Muscle of leg (tissue), 16 donors: ENCODE results near the gene SERPINE1. TPM values are rescaled to one million over a fixed set of nuclear protein-coding genes. Genes with fewer than 3 reads are reported as not detected.

ENCODE experiments used
- DNase-seq: peaks from one replicate; pipeline ENCODE4 v3.0.0; 2013
- H3K27ac ChIP-seq: one replicate; pipeline ENCODE4 v1.5.1; 2013; ENCODE audit warnings: mild to moderate bottlenecking, low read length, control low read depth
- H3K27me3 ChIP-seq: one replicate; pipeline ENCODE4 v1.6.1; 2013; ENCODE audit warnings: low read length; ENCODE audit not compliant: control insufficient read depth, insufficient read depth
- H3K36me3 ChIP-seq: one replicate; pipeline ENCODE4 v1.6.1; 2013; ENCODE audit warnings: low read length; ENCODE audit not compliant: control insufficient read depth, insufficient read depth
- H3K4me1 ChIP-seq: one replicate; pipeline ENCODE4 v1.6.1; 2013; ENCODE audit warnings: low read length; ENCODE audit not compliant: control insufficient read depth, insufficient read depth
- H3K4me3 ChIP-seq: one replicate; pipeline ENCODE4 v1.5.1; 2013; ENCODE audit warnings: low read length, control low read depth
- H3K9me3 ChIP-seq: replicated peaks from 2 replicates; pipeline ENCODE4 v1.6.1; 2013; ENCODE audit warnings: low read depth, low read length; ENCODE audit not compliant: control insufficient read depth
- WGBS: methylation state at CpG from one replicate; pipeline ENCODE4 v1.1.5; 2013; ENCODE audit warnings: missing lambda C conversion rate; ENCODE audit not compliant: insufficient coverage; 5-methylcytosine and 5-hydroxymethylcytosine counted together
- long read RNA-seq, 11 donors: transcript quantifications; one replicate each; lab custom pipeline, GENCODE V29; 2026
- polyA plus RNA-seq, 8 donors: library from polyadenylated mRNA; unstranded; fragments of 120-200 nt; gene quantifications; one replicate each; pipeline versions ENCODE4 v1.2.1 to v1.2.3, GENCODE V29; 2013; ENCODE audit warnings: inconsistent platforms in 1 of 8, low replicate concordance in 1 of 8; ENCODE audit not compliant: insufficient read length in 8 of 8, insufficient read depth in 1 of 8
- total RNA-seq: library from RNA; stranded (reverse); fragments of 120-200 nt; gene quantifications from one replicate; pipeline ENCODE4 v1.2.4, GENCODE V29; 2013

SERPINE1 gene
- 1.6 TPM for total RNA-seq
- 1 to 10 TPM; 3.2 to 8.5 (median 6.2) TPM for polyA plus RNA-seq
- long read RNA-seq, donor 1 = 0 reads
- long read RNA-seq, donor 2 = 0 reads
- long read RNA-seq, donor 3, partial matches to known transcripts = 0 of 1 reads
- long read RNA-seq, donor 3, other reads (novel, unspliced or antisense) = 0 of 1 reads
- long read RNA-seq, donor 4 = 0 reads
- long read RNA-seq, donor 5, partial matches to known transcripts = 0 of 1 reads
- long read RNA-seq, donor 5, other reads (novel, unspliced or antisense) = 0 of 1 reads
- long read RNA-seq, donor 6 = 0 reads
- long read RNA-seq, donor 7 = 0 reads
- long read RNA-seq, donor 8 = 0 reads
- long read RNA-seq, donor 9 = 0 reads
- long read RNA-seq, donor 10, partial matches to known transcripts = 0 of 2 reads
- long read RNA-seq, donor 10, other reads (novel, unspliced or antisense) = 0 of 2 reads
- long read RNA-seq, donor 11 = 0 reads

DNA sequence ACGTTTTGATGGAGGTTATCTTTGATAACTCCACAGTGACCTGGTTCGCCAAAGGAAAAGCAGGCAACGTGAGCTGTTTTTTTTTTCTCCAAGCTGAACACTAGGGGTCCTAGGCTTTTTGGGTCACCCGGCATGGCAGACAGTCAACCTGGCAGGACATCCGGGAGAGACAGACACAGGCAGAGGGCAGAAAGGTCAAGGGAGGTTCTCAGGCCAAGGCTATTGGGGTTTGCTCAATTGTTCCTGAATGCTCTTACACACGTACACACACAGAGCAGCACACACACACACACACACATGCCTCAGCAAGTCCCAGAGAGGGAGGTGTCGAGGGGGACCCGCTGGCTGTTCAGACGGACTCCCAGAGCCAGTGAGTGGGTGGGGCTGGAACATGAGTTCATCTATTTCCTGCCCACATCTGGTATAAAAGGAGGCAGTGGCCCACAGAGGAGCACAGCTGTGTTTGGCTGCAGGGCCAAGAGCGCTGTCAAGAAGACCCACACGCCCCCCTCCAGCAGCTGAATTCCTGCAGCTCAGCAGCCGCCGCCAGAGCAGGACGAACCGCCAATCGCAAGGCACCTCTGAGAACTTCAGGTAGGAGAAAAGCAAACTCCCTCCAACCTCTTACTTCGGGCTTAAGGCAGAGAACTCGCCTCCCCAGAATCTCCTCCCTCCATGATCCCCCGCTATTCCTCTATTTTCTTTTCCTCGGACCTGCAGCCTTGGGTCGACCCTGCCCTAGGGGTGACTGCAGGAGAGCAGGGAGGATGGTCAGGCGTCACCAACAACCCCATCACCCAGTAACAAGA, at the start of gene SERPINE1:
Gene SERPINE1, plus strand, starts transcription at position 454 of the 809 bp plus-strand sequence. CDS start 1,290 bp downstream, outside the sequence.
- Histone ChIP-seq H3K4me3 (peak within 1 kb of the TSS; percentile 26), H3K27ac (peak within 1 kb of the TSS; percentile 81), H3K9me3 (no peaks in the 10 kb centered on the region), H3K27me3 (peaks cover 2% of the 10 kb centered on the region), H3K4me1 (peaks cover 48% of the 10 kb centered on the region), H3K36me3 (no peaks in the 10 kb centered on the region)
- peak; percentile 98 for DNase-seq
- 6% methylated on average over 5 of the region's 22 CpGs for WGBS

DNA sequence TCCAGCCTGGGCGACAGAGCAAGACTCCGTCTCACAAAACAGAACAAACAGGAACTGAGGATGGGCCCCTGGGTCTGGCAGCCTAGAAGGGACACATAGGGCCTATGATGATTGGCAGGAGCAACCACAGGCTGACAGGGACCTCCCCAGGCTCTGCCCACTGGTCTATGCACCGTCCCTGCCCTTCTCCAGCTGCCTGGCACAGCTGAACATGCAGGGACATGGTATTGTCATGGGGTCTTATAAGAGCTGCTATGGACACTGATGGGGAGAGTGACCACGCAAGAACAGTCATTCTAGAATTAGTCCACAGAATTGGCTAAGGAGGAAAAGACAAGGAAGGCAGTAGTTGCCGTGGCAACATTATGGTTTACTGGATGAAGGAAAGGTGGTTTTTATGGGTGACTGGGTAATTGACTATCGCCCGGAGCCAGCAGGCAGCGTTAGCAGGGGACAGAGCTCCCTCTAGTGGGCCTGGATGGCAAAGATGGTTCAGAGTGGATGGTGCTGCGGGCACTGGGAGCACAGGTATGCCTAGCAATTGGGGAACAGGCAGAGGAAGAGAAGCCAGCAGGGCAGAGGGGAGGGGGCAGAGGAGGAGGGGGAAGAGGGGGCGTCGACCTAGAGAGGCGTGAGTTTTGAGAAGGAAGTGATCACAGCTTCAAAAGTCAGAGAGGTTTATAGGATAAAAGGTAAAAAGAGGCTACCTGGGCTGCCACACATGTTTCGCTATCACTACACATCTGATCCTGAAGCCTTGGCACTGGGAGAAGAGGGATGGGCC, 49.4 kb upstream of the SERPINE1 start:
- no peak overlapping the region for H3K4me3 ChIP-seq
- H3K9me3 ChIP-seq = no peaks in the 10 kb centered on the region
- peaks cover 6% of the 10 kb centered on the region for H3K27me3 ChIP-seq
- WGBS = 24% methylated on average over 8 of the region's 13 CpGs
- H3K36me3 ChIP-seq = no peaks in the 10 kb centered on the region
- DNase-seq = peak; percentile 60
- no peak overlapping the region for H3K27ac ChIP-seq
- peaks cover 2% of the 10 kb centered on the region for H3K4me1 ChIP-seq

DNA sequence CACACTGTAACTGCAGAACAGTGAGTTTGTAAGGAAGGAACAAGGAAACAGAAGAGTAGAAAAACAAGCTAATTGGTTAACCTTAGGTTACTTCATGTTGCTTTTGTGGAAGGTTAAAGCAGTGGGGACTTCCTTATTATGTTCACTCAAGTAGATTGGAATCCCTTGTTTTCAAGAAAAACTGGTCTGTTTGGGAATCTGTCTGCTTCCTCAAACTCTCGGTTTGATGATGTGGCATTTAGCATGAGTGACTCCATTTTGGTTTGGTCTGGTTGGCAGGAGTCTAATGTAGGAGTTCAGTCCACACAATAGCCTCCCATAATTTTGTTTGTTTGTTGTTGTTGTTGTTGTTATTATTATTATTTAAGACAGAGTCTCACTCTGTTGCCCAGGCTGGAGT, 45.5 kb upstream of the SERPINE1 start:
- H3K4me1 ChIP-seq = peaks cover 17% of the 10 kb centered on the region
- no CpG with 5 or more reads among the region's 1 CpG for WGBS
- H3K36me3 ChIP-seq = no peaks in the 10 kb centered on the region
- H3K27ac ChIP-seq = no peak overlapping the region
- H3K9me3 ChIP-seq = no peaks in the 10 kb centered on the region
- no peak overlapping the region for H3K4me3 ChIP-seq
- no peak for DNase-seq
- H3K27me3 ChIP-seq = no peaks in the 10 kb centered on the region

DNA sequence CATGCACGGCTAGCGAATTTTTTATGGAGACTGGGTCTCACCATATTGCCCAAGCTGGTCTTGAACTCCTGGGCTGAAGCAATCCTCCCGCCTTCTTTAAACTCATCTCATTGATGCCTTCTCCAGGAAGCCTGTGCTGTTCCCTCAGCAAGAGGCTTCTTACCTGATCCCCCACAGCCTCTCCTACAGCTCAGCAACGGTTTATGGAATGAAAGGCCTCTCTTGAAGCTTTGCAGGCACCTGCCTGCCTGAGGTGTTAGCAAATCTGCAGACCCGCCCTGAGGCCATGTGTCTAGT, 42.1 kb upstream of the SERPINE1 start:
- H3K9me3 ChIP-seq = no peaks in the 10 kb centered on the region

DNA sequence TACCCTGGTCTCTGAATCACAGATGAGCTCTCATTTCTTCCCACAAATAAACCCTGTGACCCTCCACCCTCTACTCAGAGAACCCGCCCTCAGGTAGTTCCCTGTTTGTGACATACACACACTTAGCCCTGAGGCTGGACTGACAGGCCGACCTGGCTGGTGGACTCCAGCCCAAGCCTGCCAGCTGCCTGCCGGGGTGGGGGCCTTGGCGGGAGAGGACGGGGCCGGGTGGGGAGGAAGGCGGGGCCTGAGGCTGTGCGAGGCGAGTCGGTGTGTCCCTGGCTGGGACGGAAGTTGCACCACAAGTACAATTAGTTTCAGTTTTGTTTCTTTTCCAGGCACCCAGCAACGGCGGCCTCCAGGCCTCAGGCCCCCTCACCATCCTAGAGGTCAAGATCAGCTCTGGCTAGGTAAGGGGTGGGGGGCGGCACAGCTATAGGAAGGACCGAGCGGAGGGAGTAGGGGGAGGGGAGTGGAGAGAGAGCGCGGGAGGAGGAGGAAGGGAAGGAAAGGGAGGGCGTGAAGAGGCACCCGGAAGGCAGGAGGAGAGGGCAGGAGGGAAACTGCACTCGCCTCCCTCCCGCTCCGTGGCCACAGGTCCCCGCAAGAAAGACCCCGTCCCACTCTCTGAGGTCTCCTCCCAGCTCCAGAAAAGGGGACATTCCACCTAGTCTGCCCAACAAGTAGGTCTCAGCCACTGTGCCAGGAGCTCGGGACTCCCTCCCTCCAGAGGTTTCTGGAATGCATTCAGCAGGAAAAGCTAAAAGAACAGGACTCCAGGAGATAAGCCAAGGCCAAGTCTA, 41.5 kb upstream of the SERPINE1 start, which contains the start of gene TRIM56:
Gene TRIM56, plus strand, starts transcription at position 320 of the 803 bp plus-strand sequence. CDS start 1,832 bp downstream, outside the sequence.
- peak within 1 kb of the TSS; percentile 82 for H3K4me3 ChIP-seq
- DNase-seq = peak; percentile 90
- 0% methylated on average over 11 of the region's 26 CpGs for WGBS
- H3K36me3 ChIP-seq = peaks cover 26% of the 10 kb centered on the region
- no peaks in the 10 kb centered on the region for H3K9me3 ChIP-seq
- peaks cover 17% of the 10 kb centered on the region for H3K4me1 ChIP-seq
- no peaks in the 10 kb centered on the region for H3K27me3 ChIP-seq
- peak within 1 kb of the TSS; percentile 93 for H3K27ac ChIP-seq

More for the DNA sequence above, 42.1 kb upstream of the SERPINE1 start:
- WGBS = 69% methylated on average over 5 of the region's 5 CpGs
- Histone ChIP-seq H3K27me3 (no peaks in the 10 kb centered on the region), H3K27ac (peak overlapping the region; percentile 93), H3K4me3 (peak overlapping the region; percentile 82), H3K4me1 (peaks cover 17% of the 10 kb centered on the region), H3K36me3 (peaks cover 26% of the 10 kb centered on the region)
- DNase-seq = no peak

DNA sequence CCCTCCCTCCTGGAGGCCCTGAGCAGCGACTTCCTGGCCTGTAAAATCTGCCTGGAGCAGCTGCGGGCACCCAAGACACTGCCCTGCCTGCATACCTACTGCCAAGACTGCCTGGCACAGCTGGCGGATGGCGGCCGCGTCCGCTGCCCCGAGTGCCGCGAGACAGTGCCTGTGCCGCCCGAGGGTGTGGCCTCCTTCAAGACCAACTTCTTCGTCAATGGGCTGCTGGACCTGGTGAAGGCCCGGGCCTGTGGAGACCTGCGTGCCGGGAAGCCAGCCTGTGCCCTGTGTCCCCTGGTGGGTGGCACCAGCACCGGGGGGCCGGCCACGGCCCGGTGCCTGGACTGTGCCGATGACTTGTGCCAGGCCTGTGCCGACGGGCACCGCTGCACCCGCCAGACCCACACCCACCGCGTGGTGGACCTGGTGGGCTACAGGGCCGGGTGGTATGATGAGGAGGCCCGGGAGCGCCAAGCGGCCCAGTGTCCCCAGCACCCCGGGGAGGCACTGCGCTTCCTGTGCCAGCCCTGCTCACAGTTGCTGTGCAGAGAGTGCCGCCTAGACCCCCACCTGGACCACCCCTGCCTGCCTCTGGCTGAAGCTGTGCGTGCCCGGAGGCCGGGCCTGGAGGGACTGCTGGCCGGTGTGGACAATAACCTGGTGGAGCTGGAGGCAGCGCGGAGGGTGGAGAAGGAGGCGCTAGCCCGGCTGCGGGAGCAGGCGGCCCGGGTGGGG, 39.4 kb upstream of the SERPINE1 start:
- peaks cover 17% of the 10 kb centered on the region for H3K4me1 ChIP-seq
- peaks cover 31% of the 10 kb centered on the region for H3K36me3 ChIP-seq
- WGBS = 91% methylated on average over 42 of the region's 45 CpGs
- H3K27me3 ChIP-seq = no peaks in the 10 kb centered on the region
- H3K27ac ChIP-seq = no peak overlapping the region
- H3K9me3 ChIP-seq = no peaks in the 10 kb centered on the region
- no peak overlapping the region for H3K4me3 ChIP-seq
- no peak for DNase-seq

DNA sequence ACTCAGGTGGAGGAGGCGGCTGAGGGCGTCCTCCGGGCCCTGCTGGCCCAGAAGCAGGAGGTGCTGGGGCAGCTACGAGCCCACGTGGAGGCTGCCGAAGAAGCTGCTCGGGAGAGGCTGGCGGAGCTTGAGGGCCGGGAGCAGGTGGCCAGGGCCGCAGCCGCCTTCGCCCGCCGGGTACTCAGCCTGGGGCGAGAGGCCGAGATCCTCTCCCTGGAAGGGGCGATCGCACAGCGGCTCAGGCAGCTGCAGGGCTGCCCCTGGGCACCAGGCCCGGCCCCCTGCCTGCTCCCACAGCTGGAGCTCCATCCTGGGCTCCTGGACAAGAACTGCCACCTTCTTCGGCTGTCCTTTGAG, 38.9 kb upstream of the SERPINE1 start:
- H3K9me3 ChIP-seq = no peaks in the 10 kb centered on the region
- H3K36me3 ChIP-seq = peaks cover 31% of the 10 kb centered on the region
- no peak overlapping the region for H3K4me3 ChIP-seq
- WGBS = 86% methylated on average over 21 of the region's 21 CpGs
- H3K27me3 ChIP-seq = no peaks in the 10 kb centered on the region
- peaks cover 17% of the 10 kb centered on the region for H3K4me1 ChIP-seq
- no peak for DNase-seq
- H3K27ac ChIP-seq = no peak overlapping the region

DNA sequence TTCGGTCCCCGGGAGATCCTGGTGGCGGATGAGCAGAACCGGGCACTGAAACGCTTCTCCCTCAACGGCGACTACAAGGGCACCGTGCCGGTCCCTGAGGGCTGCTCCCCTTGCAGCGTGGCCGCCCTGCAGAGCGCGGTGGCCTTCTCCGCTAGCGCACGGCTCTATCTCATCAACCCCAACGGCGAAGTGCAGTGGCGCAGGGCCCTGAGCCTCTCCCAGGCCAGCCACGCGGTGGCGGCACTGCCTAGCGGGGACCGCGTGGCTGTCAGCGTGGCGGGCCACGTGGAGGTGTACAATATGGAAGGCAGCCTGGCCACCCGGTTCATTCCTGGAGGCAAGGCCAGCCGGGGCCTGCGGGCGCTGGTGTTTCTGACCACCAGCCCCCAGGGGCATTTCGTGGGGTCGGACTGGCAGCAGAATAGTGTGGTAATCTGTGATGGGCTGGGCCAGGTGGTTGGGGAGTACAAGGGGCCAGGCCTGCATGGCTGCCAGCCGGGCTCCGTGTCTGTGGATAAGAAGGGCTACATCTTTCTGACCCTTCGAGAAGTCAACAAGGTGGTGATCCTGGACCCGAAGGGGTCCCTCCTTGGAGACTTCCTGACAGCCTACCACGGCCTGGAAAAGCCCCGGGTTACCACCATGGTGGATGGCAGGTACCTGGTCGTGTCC, 37.9 kb upstream of the SERPINE1 start:
- WGBS = 94% methylated on average over 37 of the region's 41 CpGs
- no peaks in the 10 kb centered on the region for H3K27me3 ChIP-seq
- no peak for DNase-seq
- H3K36me3 ChIP-seq = peaks cover 31% of the 10 kb centered on the region
- H3K4me3 ChIP-seq = no peak overlapping the region
- no peaks in the 10 kb centered on the region for H3K9me3 ChIP-seq
- no peak overlapping the region for H3K27ac ChIP-seq
- H3K4me1 ChIP-seq = peaks cover 17% of the 10 kb centered on the region
